DMS53 treated with DMSO at 0.1 percent for 48 hours (cell line): ENCODE measurements around the gene TBC1D3E.
"Not testable (repeated sequence)": the region's sequence is repeated elsewhere in the genome, so short reads cannot be mapped to it uniquely, and the experiment has no call there.

ENCODE experiments used
- DNase-seq: peaks from one replicate; lab custom pipeline; 2025; ENCODE audit not compliant: unreplicated experiment; lab: John Stamatoyannopoulos, UW

Gene TBC1D3E

DNA sequence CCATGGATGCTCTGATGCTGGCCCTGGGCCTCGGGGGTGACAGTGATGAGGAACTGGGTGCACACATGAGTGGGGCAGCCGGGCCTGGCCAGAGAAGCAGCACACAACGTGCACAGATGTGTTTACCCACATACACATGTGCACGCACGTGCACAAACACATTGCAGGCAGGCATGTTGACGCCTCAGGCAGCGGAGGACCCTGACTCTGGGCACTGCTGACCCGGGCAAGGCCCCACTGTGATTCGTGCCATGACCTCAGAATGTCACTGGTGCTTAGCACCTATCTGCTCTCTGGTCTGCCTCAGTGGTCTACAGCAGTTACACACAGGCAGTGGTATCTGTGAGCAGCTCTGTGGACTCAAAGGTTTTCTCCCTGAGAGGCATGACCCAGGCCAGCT is at the start of gene TBC1D3E:
Gene TBC1D3E, plus strand, starts transcription at position 301 of the 400 bp plus-strand sequence. CDS start 1,545 bp downstream, outside the sequence.
- not testable (repeated sequence) for DNase-seq

DNA sequence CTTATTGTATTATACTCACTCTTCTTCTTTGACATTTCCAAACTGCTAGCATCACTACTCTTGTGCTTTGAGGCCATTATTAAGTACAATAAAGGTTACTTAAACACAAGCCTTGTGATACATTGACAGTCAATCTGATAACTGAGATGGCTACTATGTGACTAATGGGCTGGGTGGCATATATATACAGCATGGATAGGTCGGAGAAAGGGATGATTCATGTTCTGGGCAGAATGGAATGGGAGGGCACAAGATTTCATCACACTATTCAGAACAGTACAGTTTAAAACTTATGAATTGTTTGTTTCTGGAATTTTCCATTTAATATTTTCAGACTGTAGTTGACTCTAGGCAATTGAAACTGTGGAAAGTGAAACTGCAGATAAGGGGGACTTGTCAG is 40.4 kb upstream of the TBC1D3E start:
- not testable (repeated sequence) for DNase-seq

DNA sequence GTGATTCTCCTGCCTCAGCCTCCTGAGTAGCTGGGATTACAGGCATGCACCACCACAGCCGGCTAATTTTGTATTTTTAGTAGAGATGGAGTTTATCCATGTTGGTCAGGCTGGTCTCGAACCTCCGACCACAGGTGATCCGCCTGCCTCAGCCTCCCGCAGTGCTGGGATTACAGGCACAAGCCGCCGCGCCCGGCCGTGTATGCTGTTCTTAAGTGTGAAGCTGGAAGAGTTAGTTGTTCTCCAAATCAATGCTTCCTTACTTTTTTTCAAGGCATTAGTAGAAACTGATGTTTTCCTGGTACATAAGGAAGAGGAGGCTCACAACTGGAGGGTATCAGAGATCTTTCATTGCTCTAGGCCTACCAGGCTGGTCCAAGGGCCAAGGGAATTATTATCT is 39.6 kb upstream of the TBC1D3E start:
- DNase-seq = not testable (repeated sequence)

DNA sequence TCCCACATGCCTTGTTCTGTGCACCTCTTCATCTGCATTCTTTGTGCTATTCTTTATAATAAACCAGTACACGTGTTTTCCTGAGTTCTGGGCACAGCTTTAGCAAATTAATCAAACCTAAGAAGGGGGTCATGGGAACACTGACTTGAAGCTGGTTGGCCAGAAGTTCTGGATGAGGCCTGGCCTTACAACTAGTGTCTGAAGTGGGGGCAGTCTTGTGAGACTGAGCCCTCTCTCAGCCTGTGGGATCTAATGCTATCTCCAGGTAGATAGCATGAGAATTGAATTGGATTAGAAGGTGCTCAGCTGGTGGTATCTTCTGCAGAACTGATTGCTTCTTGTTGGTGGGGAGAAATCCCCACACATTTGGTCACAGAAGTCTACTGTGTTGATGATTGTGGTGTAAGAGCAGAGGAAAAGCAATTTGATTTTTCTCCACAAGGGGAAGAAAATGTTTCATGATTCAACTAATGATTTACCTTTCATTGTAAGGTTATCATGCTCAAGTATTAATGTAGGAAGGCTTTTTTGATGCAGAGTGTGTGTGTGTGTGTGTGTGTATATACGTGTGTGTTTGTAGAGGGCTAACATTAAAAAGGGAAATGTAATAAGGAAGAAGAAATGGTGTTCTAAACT is 33.6 kb upstream of the TBC1D3E start:
- not testable (repeated sequence) for DNase-seq

DNA sequence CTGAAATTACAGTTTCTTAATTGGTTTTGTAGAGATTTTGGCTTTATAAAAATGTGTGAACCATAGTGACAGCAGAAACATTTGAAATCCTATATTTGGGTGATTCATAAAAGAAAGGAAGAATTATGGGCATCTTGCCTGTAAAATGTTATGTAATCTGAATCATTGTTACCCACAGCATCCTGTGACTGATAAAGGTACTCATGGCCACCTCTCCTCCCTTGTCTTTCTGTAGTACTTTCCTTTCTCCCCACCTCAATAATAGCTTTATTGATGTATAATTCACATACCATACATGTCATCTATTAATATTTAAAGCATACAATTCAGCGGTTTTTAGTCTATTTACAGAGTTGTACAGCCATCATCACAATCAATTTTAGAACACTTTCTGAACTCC is 28.5 kb upstream of the TBC1D3E start:
- not testable (repeated sequence) for DNase-seq

DNA sequence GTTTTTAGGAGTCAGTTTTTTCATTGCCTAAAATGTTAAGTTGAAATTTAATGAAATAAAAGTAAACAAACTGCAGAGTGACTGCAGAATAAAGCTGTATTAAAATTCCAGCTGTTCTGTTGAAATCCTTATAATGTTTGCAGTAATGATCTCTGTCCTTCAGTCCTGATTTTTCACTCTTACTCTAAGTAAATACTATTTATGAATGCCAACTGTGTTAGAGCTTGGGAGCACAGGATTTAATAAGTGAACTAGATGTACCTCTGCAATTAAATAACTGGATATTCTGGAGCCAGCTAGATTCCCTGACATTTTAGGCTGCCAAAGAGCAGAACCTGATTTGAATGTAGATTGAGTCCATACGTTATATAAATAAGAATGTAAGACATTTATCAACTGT is 7.9 kb upstream of the TBC1D3E start:
- not testable (repeated sequence) for DNase-seq

DNA sequence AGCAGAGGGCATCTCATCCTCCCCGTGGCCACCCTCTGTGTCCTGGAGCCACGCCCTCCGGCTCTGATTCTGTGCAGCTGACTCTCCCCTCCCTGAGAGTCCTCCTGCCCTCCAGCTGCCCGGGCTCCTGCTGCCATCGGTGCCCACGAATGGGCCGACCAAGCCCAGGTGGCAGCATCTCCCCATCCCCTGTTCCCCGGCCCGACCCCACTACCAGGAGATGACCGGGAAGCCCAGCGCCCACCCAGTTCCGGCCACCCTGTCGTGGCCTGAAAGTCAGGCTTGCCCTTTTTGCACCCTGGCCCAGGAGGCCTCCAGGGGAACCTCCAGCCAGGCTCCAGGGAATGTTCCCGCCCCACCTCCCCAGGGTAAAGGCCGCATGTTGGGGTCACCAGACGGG is 7.1 kb downstream of the TBC1D3E start:
- DNase-seq = not testable (repeated sequence)
